K562 (cell line): ENCODE measurements around the gene ARR3. TPM values are rescaled to one million over a fixed set of nuclear protein-coding genes. Genes with fewer than 3 reads are reported as not detected.

ENCODE experiments used
- CTCF ChIP-seq, 3 experiments: IDR thresholded peaks in 2 of 3; conservative IDR thresholded peaks in 1 of 3; 2 replicates each; pipeline ENCODE4 v1.5.1; 2011 to 2012; ENCODE audit warnings: low read length in 3 of 3, mild to moderate bottlenecking in 3 of 3, control low read depth in 2 of 3, improper control_type of control experiment in 1 of 3, inconsistent platforms in 1 of 3, low read depth in 1 of 3, mixed read lengths in 1 of 3, moderate library complexity in 1 of 3; ENCODE audit not compliant: insufficient read depth in 2 of 3
- SMC3 ChIP-seq: conservative IDR thresholded peaks from 2 replicates; pipeline ENCODE4 v1.6.1; 2011; ENCODE audit warnings: low read depth, low read length, improper control_type of control experiment; ENCODE audit not compliant: insufficient read depth
- polyA plus RNA-seq, 8 experiments: library from polyadenylated mRNA; depleted of rRNA in 4 of 8; stranded (reverse) in 5 of 8; unstranded in 3 of 8; fragments of >200 nt; fragmentation: Nextera tagmentation in 2 of 8; fragmentation: Illumina TruSeq in 1 of 8; extraction: Ambion mirVana in 2 of 8; extraction: Trizol in 1 of 8; gene quantifications; 2 replicates each; pipeline versions ENCODE4 v1.2.1 to v1.2.3, GENCODE V29; 2011 to 2014; ENCODE audit warnings: inconsistent platforms in 1 of 8, missing spikeins in 1 of 8
- total RNA-seq, 7 experiments: library from RNA; depleted of rRNA in 6 of 7; stranded (reverse); fragments of >200 nt in 6 of 7; fragmentation: Illumina TruSeq in 2 of 7; extraction: Trizol in 2 of 7; gene quantifications; 2 replicates each; pipeline versions ENCODE4 v1.2.1 to v1.2.3, GENCODE V29; 2011 to 2021; ENCODE audit warnings: low replicate concordance in 1 of 7
- TF ChIP-seq, protein P1 (sequence below): fragments of 450-650 bp; formaldehyde crosslinking; IDR thresholded peaks from 2 replicates; pipeline ENCODE4 v1.4.0; 2020; ENCODE audit warnings: mild to moderate bottlenecking, moderate library complexity
- TF ChIP-seq, protein P2 (sequence below): sonication (generic); formaldehyde crosslinking; IDR thresholded peaks from 2 replicates; pipeline ENCODE4 v1.8.0; 2022; ENCODE audit warnings: mild to moderate bottlenecking, low read depth, missing genetic modification reagents

Gene ARR3
- total and polyA plus RNA-seq, 9 of the 15 experiments (the other 6 are each of a cell fraction or from before 2014, with no cell fraction given): not detected

GRCh38 chrX:70262952-70263567 lies 5.1 kb upstream of the ARR3 start (continued):
- TF ChIP-seq, protein P1, sequence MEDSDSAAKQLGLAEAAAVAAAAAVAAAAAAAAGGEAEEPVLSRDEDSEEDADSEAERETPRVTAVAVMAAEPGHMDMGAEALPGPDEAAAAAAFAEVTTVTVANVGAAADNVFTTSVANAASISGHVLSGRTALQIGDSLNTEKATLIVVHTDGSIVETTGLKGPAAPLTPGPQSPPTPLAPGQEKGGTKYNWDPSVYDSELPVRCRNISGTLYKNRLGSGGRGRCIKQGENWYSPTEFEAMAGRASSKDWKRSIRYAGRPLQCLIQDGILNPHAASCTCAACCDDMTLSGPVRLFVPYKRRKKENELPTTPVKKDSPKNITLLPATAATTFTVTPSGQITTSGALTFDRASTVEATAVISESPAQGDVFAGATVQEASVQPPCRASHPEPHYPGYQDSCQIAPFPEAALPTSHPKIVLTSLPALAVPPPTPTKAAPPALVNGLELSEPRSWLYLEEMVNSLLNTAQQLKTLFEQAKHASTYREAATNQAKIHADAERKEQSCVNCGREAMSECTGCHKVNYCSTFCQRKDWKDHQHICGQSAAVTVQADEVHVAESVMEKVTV (CRISPR knock-in tag): peak; percentile 39; the same call in 1 of the 2 replicates
- TF ChIP-seq CTCF (IDR thresholded peaks at IDR 0.05 in 2 of 3, conservative IDR thresholded peaks at IDR 0.05 in 1 of 3; ENCODE audit: insufficient read depth in 2 of 3, low read depth in 1 of 3, low read length in 3 of 3) (peak; percentile 73 to 79 (median 79)), SMC3 (peak; percentile 39; the same call in 1 of the 2 replicates)
- TF ChIP-seq, protein P2, sequence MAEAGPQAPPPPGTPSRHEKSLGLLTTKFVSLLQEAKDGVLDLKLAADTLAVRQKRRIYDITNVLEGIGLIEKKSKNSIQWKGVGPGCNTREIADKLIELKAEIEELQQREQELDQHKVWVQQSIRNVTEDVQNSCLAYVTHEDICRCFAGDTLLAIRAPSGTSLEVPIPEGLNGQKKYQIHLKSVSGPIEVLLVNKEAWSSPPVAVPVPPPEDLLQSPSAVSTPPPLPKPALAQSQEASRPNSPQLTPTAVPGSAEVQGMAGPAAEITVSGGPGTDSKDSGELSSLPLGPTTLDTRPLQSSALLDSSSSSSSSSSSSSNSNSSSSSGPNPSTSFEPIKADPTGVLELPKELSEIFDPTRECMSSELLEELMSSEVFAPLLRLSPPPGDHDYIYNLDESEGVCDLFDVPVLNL: no peak
